MM.1S (cell line): ENCODE data around the gene CYP8B1.

Experiments
- DNase-seq: peaks from one replicate; pipeline ENCODE4 v3.0.0-alpha.2; 2015
- H2AFZ ChIP-seq: fragments of 300-600 bp; sonication (generic); 2 replicates; pipeline ENCODE4 v1.6.0; 2016; ENCODE audit warnings: antibody characterized with exemption, low read length
- H3F3A ChIP-seq: fragments of 300-600 bp; sonication (generic); 2 replicates; pipeline ENCODE4 v1.6.1; 2016; ENCODE audit warnings: mild to moderate bottlenecking, antibody characterized with exemption, low read length, moderate library complexity, mixed read lengths; ENCODE audit not compliant: insufficient read depth
- H3K27ac ChIP-seq: fragments of 300-600 bp; sonication (generic); 2 replicates; pipeline ENCODE4 v1.5.1; 2016; ENCODE audit warnings: mild to moderate bottlenecking, low read length
- H3K27me3 ChIP-seq: fragments of 300-600 bp; sonication (generic); replicated peaks from 2 replicates; pipeline ENCODE4 v1.6.0; 2016; ENCODE audit warnings: low read length; ENCODE audit not compliant: insufficient read depth
- H3K36me3 ChIP-seq: fragments of 300-600 bp; sonication (generic); replicated peaks from 2 replicates; pipeline ENCODE4 v1.6.1; 2016; ENCODE audit warnings: mild to moderate bottlenecking, low read length, mixed read lengths; ENCODE audit not compliant: insufficient read depth
- H3K4me1 ChIP-seq: fragments of 300-600 bp; sonication (generic); 2 replicates; pipeline ENCODE4 v1.6.1; 2016; ENCODE audit warnings: low read length, mixed read lengths
- H3K4me2 ChIP-seq: fragments of 300-600 bp; sonication (generic); 2 replicates; pipeline ENCODE4 v1.6.0; 2016; ENCODE audit warnings: low read depth, low read length
- H3K4me3 ChIP-seq: fragments of 300-600 bp; sonication (generic); 2 replicates; pipeline ENCODE4 v1.5.1; 2016; ENCODE audit warnings: low read length, mixed read lengths
- H3K79me2 ChIP-seq: fragments of 300-600 bp; sonication (generic); 2 replicates; pipeline ENCODE4 v1.6.1; 2016; ENCODE audit warnings: mixed run types, low read length, mixed read lengths
- H3K9ac ChIP-seq: fragments of 300-600 bp; sonication (generic); 2 replicates; pipeline ENCODE4 v1.6.1; 2016; ENCODE audit warnings: low read length, mixed read lengths
- H3K9me2 ChIP-seq: fragments of 300-600 bp; sonication (generic); replicated peaks from 2 replicates; pipeline ENCODE4 v1.6.1; 2016; ENCODE audit warnings: mild to moderate bottlenecking, low read length, mixed read lengths; ENCODE audit not compliant: insufficient read depth
- H3K9me3 ChIP-seq: fragments of 300-600 bp; sonication (generic); replicated peaks from 2 replicates; pipeline ENCODE4 v1.6.1; 2016; ENCODE audit warnings: mild to moderate bottlenecking, low read length, mixed read lengths; ENCODE audit not compliant: insufficient read depth
- H4K20me1 ChIP-seq: fragments of 300-600 bp; sonication (generic); 2 replicates; pipeline ENCODE4 v1.6.1; 2016; ENCODE audit warnings: mild to moderate bottlenecking, low read length, moderate library complexity, mixed read lengths; ENCODE audit not compliant: insufficient read depth
- CTCF ChIP-seq: fragments of 300-600 bp; sonication (generic); IDR thresholded peaks from 2 replicates; pipeline ENCODE4 v1.5.1; 2016; ENCODE audit warnings: antibody characterized with exemption, low read length, mixed read lengths
- EZH2 ChIP-seq: fragments of 300-600 bp; sonication (generic); optimal IDR thresholded peaks from 2 replicates; pipeline ENCODE3; 2017; ENCODE audit warnings: low read depth, mild to moderate bottlenecking, antibody characterized with exemption, low read length, mixed read lengths
- EZH2phosphoT487 ChIP-seq: fragments of 300-600 bp; sonication (generic); IDR thresholded peaks from 2 replicates; pipeline ENCODE4 v1.6.1; 2018; ENCODE audit warnings: antibody characterized with exemption, low read length

CYP8B1 gene

DNA sequence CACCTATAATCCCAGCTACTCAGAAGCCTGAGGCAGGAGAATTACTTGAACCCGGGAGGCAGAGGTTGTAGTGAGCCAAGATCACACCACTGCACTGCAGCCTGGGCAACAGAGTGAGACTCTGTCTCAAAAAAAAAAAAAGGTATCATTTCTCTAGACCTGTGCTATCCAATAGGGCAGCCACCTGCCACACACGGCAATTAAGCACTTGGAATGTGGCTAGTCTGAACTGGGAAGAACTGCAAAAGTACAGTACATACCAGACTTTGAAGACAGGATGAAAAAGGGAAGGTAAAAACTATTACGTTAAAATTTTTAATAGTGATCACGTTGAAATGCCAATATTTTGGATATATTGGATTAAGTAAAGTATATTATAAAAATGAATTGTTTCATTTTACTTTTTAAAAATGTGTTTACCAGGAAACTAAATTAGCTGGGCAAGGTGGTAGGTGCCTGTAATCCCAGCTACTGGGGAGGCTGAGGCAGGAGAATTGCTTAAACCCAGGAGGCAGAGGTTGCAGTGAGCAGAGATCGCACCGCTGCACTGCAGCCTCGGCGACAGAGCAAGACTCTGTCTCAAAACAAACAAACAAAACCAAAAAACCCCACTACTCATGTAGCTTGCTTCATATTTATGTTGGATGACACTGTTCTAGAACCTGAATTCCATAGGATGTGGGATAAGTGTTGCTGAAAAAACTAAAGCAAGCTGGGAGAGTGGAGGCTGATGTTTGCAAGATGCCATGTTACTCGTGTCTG lies 2.3 kb downstream of the CYP8B1 start:
- H3K9me3 ChIP-seq, result no peaks in the 10 kb centered on the region
- H4K20me1 ChIP-seq, result no peaks in the 10 kb centered on the region
- no peak overlapping the region for H3K9ac ChIP-seq
- no peak overlapping the region for H3K27ac ChIP-seq
- no peaks in the 10 kb centered on the region for H3K79me2 ChIP-seq
- no peak for DNase-seq
- no peaks in the 10 kb centered on the region for H3K27me3 ChIP-seq
- no peaks in the 10 kb centered on the region for H3F3A ChIP-seq
- no peak for TF ChIP-seq EZH2
- H3K4me2 ChIP-seq, result no peak overlapping the region
- no peaks in the 10 kb centered on the region for H3K36me3 ChIP-seq
- H2AFZ ChIP-seq, result no peak overlapping the region
- H3K4me3 ChIP-seq, result no peak overlapping the region
- H3K4me1 ChIP-seq, result no peaks in the 10 kb centered on the region
- no peaks in the 10 kb centered on the region for H3K9me2 ChIP-seq

GRCh38 chr3:42872718-42873117 lies 3.0 kb downstream of the CYP8B1 start:
- no peaks in the 10 kb centered on the region for H3K27me3 ChIP-seq
- H4K20me1 ChIP-seq, result no peaks in the 10 kb centered on the region
- no peak overlapping the region for H3K9ac ChIP-seq
- no peaks in the 10 kb centered on the region for H3K36me3 ChIP-seq
- no peak overlapping the region for H3K4me2 ChIP-seq
- no peak for TF ChIP-seq CTCF
- TF ChIP-seq EZH2phosphoT487, result no peak
- TF ChIP-seq EZH2, result no peak
- no peaks in the 10 kb centered on the region for H3K9me3 ChIP-seq
- H3K27ac ChIP-seq, result no peak overlapping the region
- no peak for DNase-seq
- no peak overlapping the region for H3K4me3 ChIP-seq
- H3K9me2 ChIP-seq, result no peaks in the 10 kb centered on the region
- H2AFZ ChIP-seq, result no peak overlapping the region
- H3K79me2 ChIP-seq, result no peaks in the 10 kb centered on the region
- H3K4me1 ChIP-seq, result no peaks in the 10 kb centered on the region
- no peaks in the 10 kb centered on the region for H3F3A ChIP-seq

DNA sequence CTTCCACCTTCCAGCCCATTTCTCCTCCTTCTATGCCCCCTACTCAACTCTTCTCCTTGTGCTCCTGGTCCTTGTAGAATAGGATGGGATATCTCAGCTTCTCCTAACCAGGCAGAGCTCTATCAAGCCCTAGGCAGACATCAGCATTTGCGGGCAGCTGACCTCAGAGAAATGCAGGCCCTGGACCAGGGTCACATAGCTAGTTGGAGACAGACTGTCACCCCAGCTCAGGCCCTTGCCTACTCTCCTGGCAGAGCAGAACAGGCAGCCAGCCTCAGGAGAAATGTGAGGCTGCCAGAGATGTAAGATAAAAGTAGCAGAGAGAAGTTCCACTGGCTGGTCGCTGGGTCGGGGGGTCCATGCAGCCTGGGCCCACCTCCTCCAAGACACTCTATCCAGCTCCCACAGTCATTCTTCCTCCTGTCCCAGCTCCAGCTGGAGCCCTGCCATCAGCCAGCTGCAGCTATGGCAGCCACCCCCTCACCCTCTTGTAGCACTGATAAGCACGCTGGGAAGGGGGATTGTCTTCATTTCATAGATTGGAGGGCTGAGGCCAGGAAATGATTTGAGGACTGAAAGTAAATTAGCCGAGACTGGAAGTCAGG lies 4.0 kb downstream of the CYP8B1 start:
- no peaks in the 10 kb centered on the region for H3F3A ChIP-seq
- H3K4me2 ChIP-seq, result no peak overlapping the region
- no peaks in the 10 kb centered on the region for H3K36me3 ChIP-seq
- H3K9me3 ChIP-seq, result no peaks in the 10 kb centered on the region
- H3K4me3 ChIP-seq, result no peak overlapping the region
- no peaks in the 10 kb centered on the region for H3K9me2 ChIP-seq
- H4K20me1 ChIP-seq, result no peaks in the 10 kb centered on the region
- no peak overlapping the region for H2AFZ ChIP-seq
- no peaks in the 10 kb centered on the region for H3K27me3 ChIP-seq
- no peak for DNase-seq
- H3K4me1 ChIP-seq, result no peaks in the 10 kb centered on the region
- no peak overlapping the region for H3K27ac ChIP-seq
- no peak overlapping the region for H3K9ac ChIP-seq
- no peak for TF ChIP-seq CTCF
- TF ChIP-seq EZH2, result no peak
- TF ChIP-seq EZH2phosphoT487, result no peak
- H3K79me2 ChIP-seq, result no peaks in the 10 kb centered on the region

GRCh38 chr3:42868841-42869240 lies 6.8 kb downstream of the CYP8B1 start:
- H4K20me1 ChIP-seq, result no peaks in the 10 kb centered on the region
- H3K27me3 ChIP-seq, result no peaks in the 10 kb centered on the region
- H3K9me2 ChIP-seq, result no peaks in the 10 kb centered on the region
- no peak overlapping the region for H3K9ac ChIP-seq
- H3K4me1 ChIP-seq, result no peaks in the 10 kb centered on the region
- no peak for DNase-seq
- H3F3A ChIP-seq, result no peaks in the 10 kb centered on the region
- H3K36me3 ChIP-seq, result no peaks in the 10 kb centered on the region
- H3K79me2 ChIP-seq, result no peaks in the 10 kb centered on the region
- no peak for TF ChIP-seq EZH2phosphoT487
- TF ChIP-seq CTCF, result no peak
- no peak for TF ChIP-seq EZH2
- H3K4me3 ChIP-seq, result no peak overlapping the region
- no peak overlapping the region for H2AFZ ChIP-seq
- no peaks in the 10 kb centered on the region for H3K9me3 ChIP-seq
- no peak overlapping the region for H3K4me2 ChIP-seq
- H3K27ac ChIP-seq, result no peak overlapping the region
